Aorta (tissue), 5 donors: Measurements from ENCODE around the gene SMAD3. TPM values are rescaled to one million over a fixed set of nuclear protein-coding genes. Genes with fewer than 3 reads are reported as not detected.
A peak's percentile ranks its signal among the peaks of the same experiment; 100 is the strongest.

ENCODE experiments used
- ATAC-seq: fragments of 200-7000 bp; cut with Tn5 transposase; one replicate; pipeline ENCODE4 v1.9.1; 2022; ENCODE audit warnings: moderate library complexity; ENCODE audit not compliant: low FRiP score
- DNase-seq, 2 donors: peaks; one replicate each; pipeline ENCODE4 v3.0.0-alpha.2; 2020
- H3K27ac ChIP-seq, 2 donors: one replicate each; pipeline ENCODE4 v1.5.1; 2013; ENCODE audit warnings: low read length in 2 of 2, mild to moderate bottlenecking in 2 of 2, moderate library complexity in 2 of 2, control low read depth in 1 of 2, inconsistent platforms in 1 of 2, low read depth in 1 of 2
- H3K27me3 ChIP-seq, 2 donors: one replicate each; pipeline ENCODE4 v1.6.1; 2013; ENCODE audit warnings: control low read depth in 1 of 2, low read length in 1 of 2, mild to moderate bottlenecking in 1 of 2, moderate library complexity in 1 of 2; ENCODE audit not compliant: insufficient read depth in 2 of 2, control insufficient read depth in 1 of 2
- H3K36me3 ChIP-seq, 2 donors: one replicate each; pipeline ENCODE4 v1.6.1; 2013; ENCODE audit warnings: control low read depth in 1 of 2, low read length in 1 of 2, mild to moderate bottlenecking in 1 of 2; ENCODE audit not compliant: insufficient read depth in 2 of 2, control insufficient read depth in 1 of 2
- H3K4me1 ChIP-seq, 2 donors: one replicate each; pipeline ENCODE4 v1.6.1; 2013; ENCODE audit warnings: low read length in 2 of 2, control low read depth in 1 of 2, mild to moderate bottlenecking in 1 of 2, moderate library complexity in 1 of 2; ENCODE audit not compliant: insufficient read depth in 2 of 2, control insufficient read depth in 1 of 2
- H3K4me3 ChIP-seq, 2 donors: one replicate each; pipeline ENCODE4 v1.5.1; 2013; ENCODE audit warnings: low read length in 2 of 2, control low read depth in 1 of 2, mild to moderate bottlenecking in 1 of 2
- H3K9me3 ChIP-seq: one replicate; pipeline ENCODE4 v1.6.1; 2013; ENCODE audit warnings: mild to moderate bottlenecking, low read length; ENCODE audit not compliant: control insufficient read depth
- WGBS, 2 donors: extraction: QIAGEN DNeasy Blood & Tissue Kit; methylation state at CpG; one replicate each; pipeline ENCODE4 v1.1.7; 2013; 5-methylcytosine and 5-hydroxymethylcytosine counted together
- intact Hi-C, 2 donors: fragments of 100-400 bp; cut with DNase I; formaldehyde crosslinking; loops; one replicate each; pipeline versions ENCODE4 v1.14.2 to v1.15.0; 2022
- polyA plus RNA-seq, 2 donors: library from polyadenylated mRNA; stranded (reverse); fragments of 200-250 nt; gene quantifications; one replicate each; pipeline ENCODE4 v1.2.3, GENCODE V29; 2013
- total RNA-seq, 2 donors: library from RNA; stranded (reverse); fragmentation: NEBNext Ultra II Directional; extraction: Animal tissue kit (Norgen Biotek cat#: 25700); gene quantifications; one replicate each; pipeline ENCODE4 v1.2.1, GENCODE V29; 2021
- donor health status: healthy with polysubstance abuse.
- donor health status: Bipolar disorder and iron deficiency.
- donor health status: DM: no; HTN: no; CAD: no.
- donor health status: DM: no; HTN: no; CAD: no.
- donor health status: DM: yes; HTN: yes; CAD: no.

SMAD3 gene
- total and polyA plus RNA-seq, 4 donors: 7.1 to 90.8 (median 55.0) TPM

DNA sequence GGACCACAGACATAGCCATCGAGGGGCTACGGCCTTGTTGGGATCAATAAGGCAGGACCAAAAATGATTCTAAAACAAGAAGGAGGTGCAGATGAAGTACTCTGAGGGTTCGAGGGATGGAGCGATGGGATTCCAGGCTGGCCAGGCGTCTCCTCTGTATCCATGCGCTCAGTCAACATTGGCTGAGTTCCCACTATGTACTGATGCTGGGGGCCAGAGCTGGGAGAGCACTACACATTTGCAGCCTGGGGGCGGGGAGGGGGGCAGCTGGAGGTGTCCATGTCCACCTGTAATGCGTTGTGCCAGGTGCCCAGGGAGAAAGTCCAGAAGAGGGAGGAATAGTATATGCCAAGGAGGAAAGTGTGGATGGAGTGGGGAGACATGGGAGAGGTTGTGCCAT lies 107.6 kb downstream of the SMAD3 start:
- DNase-seq (no peak), ATAC-seq (no peak)
- Histone ChIP-seq H3K27me3 (no peaks in the 10 kb centered on the region), H3K9me3 (no peaks in the 10 kb centered on the region), H3K4me3 (no peak overlapping the region), H3K4me1 (peaks cover 0 to 2% of the 10 kb centered on the region in 2 donors), H3K36me3 (no peaks in the 10 kb centered on the region), H3K27ac (no peak overlapping the region)
- WGBS, 2 donors: 82 to 95% methylated on average over 8 of the region's 8 CpGs
- intact Hi-C loops: no loop called here

DNA sequence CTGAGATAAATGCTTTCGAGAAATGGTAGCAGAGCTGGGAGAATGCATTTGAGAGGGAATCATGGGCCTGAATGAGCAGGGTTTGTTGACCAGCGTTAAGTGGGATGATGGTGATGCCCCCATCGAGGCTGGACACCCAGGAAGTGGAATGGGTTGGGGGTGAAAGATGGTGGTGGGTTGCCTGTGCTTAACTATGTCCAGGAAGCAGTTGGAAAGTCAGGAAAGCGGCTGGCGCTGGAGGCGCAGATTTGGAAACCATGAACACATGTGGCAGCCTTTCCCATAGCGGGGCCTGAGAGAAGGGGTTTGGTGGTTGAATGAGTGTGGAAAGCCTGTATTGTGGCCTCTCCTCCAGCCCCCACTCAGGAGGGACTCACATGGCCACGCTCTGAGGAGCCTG lies 108.4 kb downstream of the SMAD3 start:
- ATAC-seq: no peak
- no peaks in the 10 kb centered on the region for H3K27me3 ChIP-seq
- intact Hi-C loops: no loop called here
- H3K9me3 ChIP-seq: no peaks in the 10 kb centered on the region
- H3K27ac ChIP-seq: no peak overlapping the region
- H3K4me3 ChIP-seq: no peak overlapping the region
- H3K4me1 ChIP-seq: peaks cover 0 to 3% of the 10 kb centered on the region in 2 donors
- DNase-seq: no peak
- 96 to 97% methylated on average over 8 of the region's 8 CpGs for WGBS, 2 donors
- no peaks in the 10 kb centered on the region for H3K36me3 ChIP-seq

DNA sequence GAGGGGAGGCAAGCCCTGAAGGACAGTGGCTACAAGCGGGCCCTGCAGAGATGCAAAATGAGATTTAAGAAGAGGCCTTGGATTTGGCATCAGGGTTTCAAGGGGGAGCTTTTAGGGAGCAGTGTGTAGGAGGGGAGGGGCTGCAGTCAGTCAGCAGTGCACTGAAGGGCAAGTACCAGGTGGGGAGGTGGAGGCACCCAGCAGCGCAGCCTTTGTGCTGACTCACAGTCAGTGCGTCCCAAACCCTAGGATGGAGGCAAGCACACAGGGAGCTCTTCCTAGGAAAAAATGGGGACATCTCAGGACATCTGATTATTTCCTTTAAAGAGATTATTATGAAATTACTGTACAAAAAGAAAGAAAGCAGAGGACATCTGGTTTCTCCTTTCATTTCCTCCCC lies 109.0 kb downstream of the SMAD3 start:
- Histone ChIP-seq H3K9me3 (no peaks in the 10 kb centered on the region), H3K4me1 (peaks cover 0 to 3% of the 10 kb centered on the region in 2 donors), H3K27ac (no peak overlapping the region), H3K27me3 (no peaks in the 10 kb centered on the region), H3K36me3 (no peaks in the 10 kb centered on the region), H3K4me3 (no peak overlapping the region)
- no peak for ATAC-seq
- no peak for DNase-seq
- intact Hi-C loops: no loop called here
- 93 to 96% methylated on average over 3 of the region's 3 CpGs for WGBS, 2 donors

DNA sequence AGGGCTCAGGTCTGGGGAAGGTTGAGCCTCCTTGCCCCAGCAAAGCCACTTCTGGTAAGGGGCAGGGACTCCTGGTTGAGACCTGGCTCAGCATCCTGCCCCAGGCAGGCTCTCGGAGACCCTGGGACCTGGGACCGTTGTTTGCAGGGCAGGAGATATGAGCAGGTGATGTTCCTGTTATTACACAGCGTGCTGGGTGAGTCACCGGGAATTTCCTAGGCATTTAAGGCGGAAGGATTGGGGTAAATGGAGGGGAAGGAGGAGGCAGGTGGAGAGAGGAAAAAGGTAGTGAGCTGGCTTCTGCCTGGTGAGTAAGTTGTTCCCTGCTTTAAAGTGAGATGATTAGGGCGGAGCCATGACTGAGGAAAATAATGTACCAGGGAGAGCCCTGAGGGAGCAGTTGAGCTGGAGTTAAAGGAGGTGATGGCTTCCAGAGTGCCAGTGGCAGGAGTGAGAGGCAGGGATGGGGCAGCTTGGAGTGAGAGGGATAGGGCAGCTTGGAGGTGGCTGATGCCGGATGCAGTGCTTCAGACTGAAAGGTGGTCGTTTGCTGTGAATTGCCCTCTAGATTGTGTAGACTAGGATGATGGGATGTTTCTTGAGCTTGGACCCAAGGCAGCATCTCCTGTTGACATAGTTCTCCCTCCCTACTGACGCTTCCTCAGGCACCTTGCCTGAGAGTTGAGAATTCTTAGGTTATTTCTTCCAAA lies 109.6 kb downstream of the SMAD3 start:
- intact Hi-C loops: loop anchor here in 1 of 2 donors (5.0 kb wide), 1 partner anchor 108 kb away; the partner anchor contains the start of gene SMAD3
- ATAC-seq: no peak
- Histone ChIP-seq H3K9me3 (no peaks in the 10 kb centered on the region), H3K4me1 (peaks cover 0 to 3% of the 10 kb centered on the region in 2 donors), H3K27ac (no peak overlapping the region), H3K4me3 (no peak overlapping the region), H3K36me3 (no peaks in the 10 kb centered on the region), H3K27me3 (no peaks in the 10 kb centered on the region)
- 82 to 83% methylated on average over 9 of the region's 9 CpGs for WGBS, 2 donors
- DNase-seq: no peak

DNA sequence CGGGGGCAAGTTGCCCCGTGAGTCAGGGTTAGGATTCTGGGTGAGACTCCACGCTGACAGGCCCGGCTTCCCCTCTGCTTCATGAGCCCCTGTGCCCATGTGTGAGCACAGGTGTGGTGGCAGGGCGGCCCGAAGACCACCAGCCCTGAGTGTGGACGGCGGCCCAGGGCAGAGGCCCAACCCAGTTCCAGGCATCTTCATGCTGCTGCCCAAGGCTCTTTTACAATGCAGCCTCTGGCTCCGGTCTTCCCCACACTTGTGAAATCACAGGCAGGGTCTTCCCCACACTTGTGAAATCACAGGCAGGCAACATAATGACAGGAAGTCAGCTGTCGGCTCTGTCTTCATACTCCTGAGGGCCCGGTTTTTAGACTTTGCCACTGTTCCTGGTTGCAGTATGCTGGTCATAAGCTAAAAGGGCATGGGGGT lies 110.3 kb downstream of the SMAD3 start:
- no peaks in the 10 kb centered on the region for H3K9me3 ChIP-seq
- no peak overlapping the region for H3K4me3 ChIP-seq
- 79 to 80% methylated on average over 11 of the region's 11 CpGs for WGBS, 2 donors
- H3K4me1 ChIP-seq: peaks cover 0 to 3% of the 10 kb centered on the region in 2 donors
- DNase-seq: peak in 1 of 2 donors; percentile 78
- intact Hi-C loops: loop anchor here in 1 of 2 donors (5.0 kb wide), 1 partner anchor 108 kb away; the partner anchor contains the start of gene SMAD3
- ATAC-seq: peak; percentile 65
- H3K36me3 ChIP-seq: no peaks in the 10 kb centered on the region
- no peaks in the 10 kb centered on the region for H3K27me3 ChIP-seq
- no peak overlapping the region for H3K27ac ChIP-seq

- intact Hi-C loops: loop anchor here in 1 of 2 donors (5.0 kb wide), 1 partner anchor 109 kb away; the partner anchor contains the start of gene SMAD3
- peaks cover 0 to 3% of the 10 kb centered on the region in 2 donors for H3K4me1 ChIP-seq
- H3K36me3 ChIP-seq: no peaks in the 10 kb centered on the region
- ATAC-seq (no peak), DNase-seq (no peak)
- no peak overlapping the region for H3K27ac ChIP-seq
- H3K27me3 ChIP-seq: no peaks in the 10 kb centered on the region
- 16 to 22% methylated on average over 14 of the region's 14 CpGs for WGBS, 2 donors
- H3K4me3 ChIP-seq: no peak overlapping the region
- H3K9me3 ChIP-seq: no peaks in the 10 kb centered on the region
Observed at GRCh38 chr15:67176195-67176971, 111.0 kb downstream of the SMAD3 start.

DNA sequence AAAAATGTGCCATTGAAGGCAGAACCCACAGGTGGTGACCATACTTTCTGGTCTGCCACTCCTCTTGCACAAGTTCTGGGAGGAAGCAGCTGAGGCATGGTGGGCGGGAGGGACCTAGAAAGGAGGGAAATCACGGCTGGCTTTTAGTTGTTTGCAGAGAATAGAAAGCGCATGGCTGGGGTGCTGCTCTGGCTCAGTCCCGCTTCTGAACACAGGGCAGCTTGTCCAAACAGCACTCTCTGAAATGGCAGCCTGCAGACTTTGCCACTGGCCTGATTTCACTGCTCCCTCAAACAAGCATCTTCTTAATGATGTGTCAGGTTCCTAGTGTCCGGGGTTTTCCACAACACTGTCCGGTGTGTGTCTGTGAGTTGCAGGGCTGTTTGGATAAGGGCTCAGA lies 112.3 kb downstream of the SMAD3 start:
- peak overlapping the region in 1 of 2 donors; percentile 11 for H3K27ac ChIP-seq
- H3K36me3 ChIP-seq: no peaks in the 10 kb centered on the region

GRCh38 chr15:67178569-67179210 lies 113.3 kb downstream of the SMAD3 start:
- Histone ChIP-seq H3K4me3 (no peak overlapping the region), H3K36me3 (no peaks in the 10 kb centered on the region), H3K27ac (peak overlapping the region in 1 of 2 donors; percentile 14), H3K27me3 (no peaks in the 10 kb centered on the region), H3K9me3 (no peaks in the 10 kb centered on the region), H3K4me1 (peaks cover 0 to 3% of the 10 kb centered on the region in 2 donors)
- DNase-seq: peak; percentile 66 to 87
- intact Hi-C loops: loop anchor here in 1 of 2 donors (5.0 kb wide), 1 partner anchor 111 kb away; the partner anchor contains the start of gene SMAD3
- WGBS, 2 donors: 48 to 51% methylated on average over 11 of the region's 11 CpGs
- ATAC-seq: no peak

More for the DNA sequence above, 112.3 kb downstream of the SMAD3 start:
- WGBS, 2 donors: 34 to 40% methylated on average over 6 of the region's 6 CpGs
- Histone ChIP-seq H3K27me3 (no peaks in the 10 kb centered on the region), H3K9me3 (no peaks in the 10 kb centered on the region), H3K4me3 (no peak overlapping the region), H3K4me1 (peaks cover 0 to 3% of the 10 kb centered on the region in 2 donors)
- DNase-seq: no peak
- ATAC-seq: no peak
- intact Hi-C loops: loop anchor here in 1 of 2 donors (5.0 kb wide), 1 partner anchor 110 kb away; the partner anchor contains the start of gene SMAD3
